ENCODE results near the gene ZNF790. TPM values are rescaled to one million over a fixed set of nuclear protein-coding genes. Genes with fewer than 3 reads are reported as not detected.

The ZNF790 gene
- total and polyA plus RNA-seq, 2 donors, result 4.8 to 5.7 TPM

- Histone ChIP-seq H3K27ac (ENCODE audit: low read depth in 1 of 2, low read length in 1 of 2) (no peak overlapping the region), H3K36me3 (ENCODE audit: control insufficient read depth in 2 of 2, insufficient read depth in 2 of 2, low read length in 1 of 2) (no peaks in the 10 kb centered on the region), H3K9me3 (ENCODE audit: control insufficient read depth in 2 of 2, insufficient read depth in 1 of 2, low read length in 1 of 2) (peaks cover 3 to 37% of the 10 kb centered on the region in 2 donors), H3K4me3 (ENCODE audit: low read length in 2 of 2) (peak overlapping the region in 1 of 2 donors; percentile 13), H3K4me1 (ENCODE audit: control insufficient read depth in 2 of 2, insufficient read depth in 2 of 2, low read length in 2 of 2) (peaks cover 7 to 12% of the 10 kb centered on the region in 2 donors), H3K27me3 (ENCODE audit: control insufficient read depth in 2 of 2, insufficient read depth in 1 of 2, low read length in 1 of 2) (no peaks in the 10 kb centered on the region)
- no peak for DNase-seq (ENCODE audit: low read depth in 6 of 9, low spot score in 9 of 9)
- WGBS, result 56% methylated on average over 38 of the region's 38 CpGs
Observed at GRCh38 chr19:36775768-36776167, 62.4 kb downstream of the ZNF790 start.

GRCh38 chr19:36773223-36773579 is 65.0 kb downstream of the ZNF790 start:
- no peak for DNase-seq (ENCODE audit: low read depth in 6 of 9, low spot score in 9 of 9)
- peak overlapping the region; percentile 75 to 81 for H3K4me3 ChIP-seq (ENCODE audit: low read length in 2 of 2)
- H3K27ac ChIP-seq (ENCODE audit: low read depth in 1 of 2, low read length in 1 of 2), result no peak overlapping the region
- no peaks in the 10 kb centered on the region for H3K27me3 ChIP-seq (ENCODE audit: control insufficient read depth in 2 of 2, insufficient read depth in 1 of 2, low read length in 1 of 2)
- H3K9me3 ChIP-seq (ENCODE audit: control insufficient read depth in 2 of 2, insufficient read depth in 1 of 2, low read length in 1 of 2), result peaks cover 3 to 42% of the 10 kb centered on the region in 2 donors
- H3K36me3 ChIP-seq (ENCODE audit: control insufficient read depth in 2 of 2, insufficient read depth in 2 of 2, low read length in 1 of 2), result no peaks in the 10 kb centered on the region
- peaks cover 7 to 12% of the 10 kb centered on the region in 2 donors for H3K4me1 ChIP-seq (ENCODE audit: control insufficient read depth in 2 of 2, insufficient read depth in 2 of 2, low read length in 2 of 2)
- 5% methylated on average over 15 of the region's 15 CpGs for WGBS

DNA sequence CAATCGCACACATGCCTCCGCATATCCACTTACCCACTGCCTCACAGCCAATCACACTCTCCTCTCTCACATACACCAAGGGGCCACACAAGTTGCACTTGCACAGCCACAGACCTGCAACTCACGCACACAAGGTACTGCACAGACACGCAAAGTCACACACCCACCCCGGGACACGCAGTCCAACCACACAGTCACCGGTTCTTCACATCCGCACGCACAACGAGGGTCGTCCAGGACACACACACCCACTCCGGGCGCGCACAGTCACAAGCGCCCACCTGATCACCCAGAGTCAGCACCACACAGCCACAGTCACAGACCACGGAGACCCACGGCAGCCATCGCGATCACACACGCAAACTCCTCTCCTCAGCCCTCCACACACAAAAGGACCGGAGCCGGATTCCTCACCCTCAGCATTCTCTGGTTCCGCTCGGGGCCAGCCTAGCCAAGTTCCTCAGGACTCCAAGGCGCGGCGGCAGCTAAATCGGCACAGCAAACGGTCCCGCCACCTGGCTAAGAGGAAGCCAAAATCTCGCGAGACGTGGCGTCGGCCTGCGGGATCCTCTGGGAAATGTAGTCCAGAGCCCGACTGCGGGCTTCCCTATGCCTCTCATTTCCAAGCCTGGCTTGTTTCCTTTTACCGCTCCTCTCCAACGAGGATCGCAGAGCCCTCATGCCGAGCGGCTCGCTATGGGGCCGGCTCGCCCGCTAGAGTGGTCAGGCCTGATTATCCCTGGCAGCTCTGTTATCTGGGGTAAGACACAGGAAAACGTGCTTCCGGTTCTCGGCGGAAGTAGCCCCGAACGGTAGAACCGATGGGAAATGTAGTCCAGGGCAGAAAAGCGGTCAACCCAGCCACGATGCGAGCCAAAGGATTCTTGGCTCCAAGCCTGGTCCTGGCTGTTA is 65.6 kb downstream of the ZNF790 start, which contains the start of gene ZNF850:
Gene ZNF850, minus strand, starts transcription at position 497 of the 912 bp plus-strand sequence. CDS start 10,201 bp downstream, outside the sequence.
- Histone ChIP-seq H3K4me1 (ENCODE audit: control insufficient read depth in 2 of 2, insufficient read depth in 2 of 2, low read length in 2 of 2) (peaks cover 7 to 12% of the 10 kb centered on the region in 2 donors), H3K4me3 (ENCODE audit: low read length in 2 of 2) (peak within 1 kb of the TSS; percentile 75 to 81), H3K36me3 (ENCODE audit: control insufficient read depth in 2 of 2, insufficient read depth in 2 of 2, low read length in 1 of 2) (no peaks in the 10 kb centered on the region), H3K27me3 (ENCODE audit: control insufficient read depth in 2 of 2, insufficient read depth in 1 of 2, low read length in 1 of 2) (no peaks in the 10 kb centered on the region), H3K9me3 (ENCODE audit: control insufficient read depth in 2 of 2, insufficient read depth in 1 of 2, low read length in 1 of 2) (peaks cover 3 to 41% of the 10 kb centered on the region in 2 donors), H3K27ac (ENCODE audit: low read depth in 1 of 2, low read length in 1 of 2) (peak within 1 kb of the TSS; percentile 79 to 89)
- DNase-seq (ENCODE audit: low read depth in 6 of 9, low spot score in 9 of 9), result peak; percentile 88 to 98 (median 93)
- under 1% methylated on average over 57 of the region's 57 CpGs for WGBS

DNA sequence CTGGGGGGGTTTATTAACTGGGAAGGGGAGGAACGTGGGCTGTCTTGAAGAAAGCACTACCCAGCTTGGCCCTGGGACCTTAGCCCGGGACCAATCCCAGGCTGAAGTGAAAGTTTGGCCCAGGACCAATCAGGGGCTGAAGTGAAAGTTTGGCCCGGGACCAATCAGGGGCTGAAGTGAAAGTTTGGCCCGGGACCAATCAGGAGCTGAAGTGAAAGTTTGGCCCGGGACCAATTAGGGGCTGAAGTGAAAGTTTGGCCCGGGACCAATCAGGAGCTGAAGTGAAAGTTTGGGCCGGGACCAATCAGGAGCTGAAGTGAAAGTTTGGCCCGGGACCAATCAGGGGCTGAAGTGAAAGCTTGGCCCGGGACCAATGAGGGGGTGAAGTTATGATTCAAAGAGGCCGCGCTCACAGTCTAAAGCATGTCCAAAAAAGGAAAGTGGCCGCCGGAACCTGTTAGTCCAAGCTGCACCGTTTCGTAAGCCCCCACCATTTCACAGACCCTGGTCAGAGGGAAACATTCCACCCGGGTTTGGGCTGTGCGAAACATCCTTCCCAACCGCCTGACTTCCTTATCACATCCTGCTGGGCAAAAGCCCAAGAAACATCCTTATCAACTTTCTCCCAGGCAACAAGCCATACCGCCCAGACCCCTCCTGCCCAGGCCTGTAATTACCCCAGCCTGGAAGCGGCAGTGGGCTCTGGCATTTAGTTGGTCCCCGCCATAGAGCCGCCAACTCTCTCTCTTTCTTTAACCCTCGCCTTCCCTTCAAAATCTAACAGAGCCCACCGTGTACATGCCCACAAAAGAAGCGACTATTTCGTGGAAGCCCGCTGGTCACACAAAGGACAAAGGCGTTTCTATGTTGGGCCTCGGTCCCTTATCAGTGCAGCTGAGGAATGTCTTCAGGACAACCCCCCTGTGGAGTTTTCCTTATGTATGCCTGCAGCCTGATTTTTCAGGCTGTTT is 66.6 kb downstream of the ZNF790 start:
- Histone ChIP-seq H3K27me3 (ENCODE audit: control insufficient read depth in 2 of 2, insufficient read depth in 1 of 2, low read length in 1 of 2) (no peaks in the 10 kb centered on the region), H3K9me3 (ENCODE audit: control insufficient read depth in 2 of 2, insufficient read depth in 1 of 2, low read length in 1 of 2) (peaks cover 3 to 45% of the 10 kb centered on the region in 2 donors), H3K36me3 (ENCODE audit: control insufficient read depth in 2 of 2, insufficient read depth in 2 of 2, low read length in 1 of 2) (no peaks in the 10 kb centered on the region), H3K27ac (ENCODE audit: low read depth in 1 of 2, low read length in 1 of 2) (peak overlapping the region; percentile 43 to 79), H3K4me3 (ENCODE audit: low read length in 2 of 2) (peak overlapping the region; percentile 75 to 81), H3K4me1 (ENCODE audit: control insufficient read depth in 2 of 2, insufficient read depth in 2 of 2, low read length in 2 of 2) (peaks cover 7 to 12% of the 10 kb centered on the region in 2 donors)
- DNase-seq (ENCODE audit: low read depth in 6 of 9, low spot score in 9 of 9), result peak in 5 of 9 donors; percentile 10 to 47 (median 24)
- WGBS, result 7% methylated on average over 29 of the region's 29 CpGs

Other genes with a start within 250 kb of the ZNF790 start
- gene ZNF382, start 233.1 kb downstream of the ZNF790 start, total RNA-seq, result 8.6 TPM
- 3.9 TPM for gene ZNF382, start 233.1 kb downstream of the ZNF790 start, polyA plus RNA-seq
- 5.0 TPM for gene ZNF461, start 171.6 kb downstream of the ZNF790 start, total RNA-seq
- 9.1 TPM for gene ZNF461, start 171.6 kb downstream of the ZNF790 start, polyA plus RNA-seq
- 12.1 TPM for gene ZNF567, start 150.8 kb downstream of the ZNF790 start, total RNA-seq
- gene ZNF567, start 150.8 kb downstream of the ZNF790 start, polyA plus RNA-seq, result 5.7 TPM
- gene ZNF850, start 65.6 kb downstream of the ZNF790 start, total RNA-seq, result 1.7 TPM
- 0.78 TPM for gene ZNF850, start 65.6 kb downstream of the ZNF790 start, polyA plus RNA-seq
- gene ZNF345, start 12.5 kb upstream of the ZNF790 start, total RNA-seq, result 6.9 TPM
- 6.2 TPM for gene ZNF345, start 12.5 kb upstream of the ZNF790 start, polyA plus RNA-seq
- gene ZNF829, start 77.9 kb upstream of the ZNF790 start, total RNA-seq, result 4.0 TPM
- 2.2 TPM for gene ZNF829, start 77.9 kb upstream of the ZNF790 start, polyA plus RNA-seq
- gene ZNF568, start 77.9 kb upstream of the ZNF790 start, total RNA-seq, result 7.4 TPM
- 6.4 TPM for gene ZNF568, start 77.9 kb upstream of the ZNF790 start, polyA plus RNA-seq
- 13.7 TPM for gene ZNF420, start 240.0 kb upstream of the ZNF790 start, total RNA-seq
- 8.2 TPM for gene ZNF420, start 240.0 kb upstream of the ZNF790 start, polyA plus RNA-seq